Mesenchymal stem cell (in vitro differentiated cells and primary cell): Measurements from ENCODE around the gene SELENOT.

Experiments used
- DNase-seq: peaks from one replicate; pipeline ENCODE4 v3.0.0-alpha.2; 2013
- H2AFZ ChIP-seq: one replicate; pipeline ENCODE4 v1.6.1; 2013; ENCODE audit warnings: low read depth, mild to moderate bottlenecking, control low read depth, inconsistent platforms, low read length, moderate library complexity
- H2AK5ac ChIP-seq: 2 replicates; pipeline ENCODE4 v1.6.1; 2013; ENCODE audit warnings: low read length, moderate library complexity, mild to moderate bottlenecking, inconsistent platforms; ENCODE audit not compliant: severe bottlenecking
- H2BK120ac ChIP-seq: one replicate; pipeline ENCODE4 v1.6.1; 2013; ENCODE audit warnings: low read depth, mild to moderate bottlenecking, inconsistent platforms, low read length, moderate library complexity
- H2BK12ac ChIP-seq, 2 experiments: one replicate each; pipeline ENCODE4 v1.6.1; 2013; ENCODE audit warnings: inconsistent platforms in 2 of 2, low read length in 2 of 2, mild to moderate bottlenecking in 2 of 2, moderate library complexity in 2 of 2, control low read depth in 1 of 2
- H2BK15ac ChIP-seq: one replicate; pipeline ENCODE4 v1.6.1; 2013; ENCODE audit warnings: mild to moderate bottlenecking, low read depth, inconsistent platforms; ENCODE audit not compliant: poor library complexity, severe bottlenecking
- H2BK5ac ChIP-seq: 2 replicates; pipeline ENCODE4 v1.6.1; 2013; ENCODE audit warnings: low read depth, mild to moderate bottlenecking, low read length, control low read depth, inconsistent platforms; ENCODE audit not compliant: poor library complexity, severe bottlenecking
- H3K14ac ChIP-seq, 2 experiments: one replicate each; pipeline ENCODE4 v1.6.1; 2013; ENCODE audit warnings: inconsistent platforms in 2 of 2, low read length in 2 of 2, control low read depth in 1 of 2, mild to moderate bottlenecking in 1 of 2, moderate library complexity in 1 of 2
- H3K18ac ChIP-seq, 2 experiments: one replicate each; pipeline ENCODE4 v1.6.1; 2013; ENCODE audit warnings: inconsistent platforms in 2 of 2, low read length in 2 of 2, control low read depth in 1 of 2, low read depth in 1 of 2, mild to moderate bottlenecking in 1 of 2
- H3K23ac ChIP-seq, 2 experiments: one replicate each; pipeline ENCODE4 v1.6.1; 2013; ENCODE audit warnings: inconsistent platforms in 2 of 2, low read length in 2 of 2, mild to moderate bottlenecking in 2 of 2, moderate library complexity in 2 of 2, control low read depth in 1 of 2
- H3K27ac ChIP-seq: 2 replicates; pipeline ENCODE4 v1.5.1; 2013; ENCODE audit warnings: mild to moderate bottlenecking, moderate library complexity, low read length, control low read depth, inconsistent platforms; ENCODE audit not compliant: poor library complexity, severe bottlenecking
- H3K27me3 ChIP-seq, 2 experiments: 2 replicates each; pipeline versions ENCODE4 v1.6.1 to v1.7.0; 2013; ENCODE audit warnings: low read length in 2 of 2, mild to moderate bottlenecking in 2 of 2, moderate library complexity in 2 of 2, control low read depth in 1 of 2, inconsistent platforms in 1 of 2; ENCODE audit not compliant: control insufficient read depth in 1 of 2, insufficient read depth in 1 of 2
- H3K36me3 ChIP-seq, 2 experiments: 2 replicates each; pipeline versions ENCODE4 v1.6.1 to v1.7.0; 2013; ENCODE audit warnings: low read length in 2 of 2, control low read depth in 1 of 2, inconsistent platforms in 1 of 2, low read depth in 1 of 2, mild to moderate bottlenecking in 1 of 2; ENCODE audit not compliant: insufficient read depth in 2 of 2, control insufficient read depth in 1 of 2
- H3K4ac ChIP-seq, 2 experiments: one replicate each; pipeline ENCODE4 v1.6.1; 2013; ENCODE audit warnings: inconsistent platforms in 2 of 2, low read length in 2 of 2, mild to moderate bottlenecking in 2 of 2, moderate library complexity in 2 of 2, control low read depth in 1 of 2, low read depth in 1 of 2
- H3K4me1 ChIP-seq: 2 replicates; pipeline ENCODE4 v1.6.1; 2013; ENCODE audit warnings: low read depth, low read length, control low read depth; ENCODE audit not compliant: control insufficient read depth, insufficient read depth
- H3K4me2 ChIP-seq: 2 replicates; pipeline ENCODE4 v1.6.1; 2013; ENCODE audit warnings: low read length, mild to moderate bottlenecking, inconsistent platforms; ENCODE audit not compliant: poor library complexity, severe bottlenecking
- H3K4me3 ChIP-seq, 2 experiments: 2 replicates each; pipeline versions ENCODE4 v1.5.1 to v1.7.0; 2013; ENCODE audit warnings: low read length in 2 of 2, mild to moderate bottlenecking in 2 of 2, control low read depth in 1 of 2, low read depth in 1 of 2; ENCODE audit not compliant: insufficient read depth in 1 of 2
- H3K79me1 ChIP-seq: replicated peaks from 2 replicates; pipeline ENCODE4 v1.6.1; 2013; ENCODE audit warnings: mild to moderate bottlenecking, control low read depth, low read length, inconsistent platforms; ENCODE audit not compliant: poor library complexity, severe bottlenecking
- H3K9ac ChIP-seq: 2 replicates; pipeline ENCODE4 v1.7.0; 2013; ENCODE audit warnings: mild to moderate bottlenecking, low read length, moderate library complexity
- H3K9me3 ChIP-seq: 2 replicates; pipeline ENCODE4 v1.7.0; 2013; ENCODE audit warnings: mild to moderate bottlenecking, low read length; ENCODE audit not compliant: control insufficient read depth
- H4K8ac ChIP-seq: one replicate; pipeline ENCODE4 v1.6.1; 2013; ENCODE audit warnings: inconsistent platforms, mild to moderate bottlenecking, low read length, moderate library complexity
- H4K91ac ChIP-seq: one replicate; pipeline ENCODE4 v1.6.1; 2013; ENCODE audit warnings: mild to moderate bottlenecking, low read length, inconsistent platforms
- WGBS: methylation state at CpG from one replicate; pipeline ENCODE4 v1.1.7; 2013; ENCODE audit warnings: mixed read lengths; 5-methylcytosine and 5-hydroxymethylcytosine counted together

Gene SELENOT

GRCh38 chr3:150639262-150639661 is 36.1 kb downstream of the SELENOT start:
- H3K27ac ChIP-seq = no peak overlapping the region
- H2BK15ac ChIP-seq = no peak overlapping the region
- H3K18ac ChIP-seq = no peak overlapping the region
- no peak overlapping the region for H2BK12ac ChIP-seq
- no peak overlapping the region for H3K23ac ChIP-seq
- no peaks in the 10 kb centered on the region for H3K36me3 ChIP-seq
- no peak for DNase-seq
- H3K9me3 ChIP-seq = no peaks in the 10 kb centered on the region
- no peak overlapping the region for H2BK5ac ChIP-seq
- no peaks in the 10 kb centered on the region for H3K27me3 ChIP-seq
- no peaks in the 10 kb centered on the region for H3K4me1 ChIP-seq
- H3K9ac ChIP-seq = no peak overlapping the region
- no peak overlapping the region for H2BK120ac ChIP-seq
- WGBS = 88% methylated on average over 2 of the region's 5 CpGs
- no peak overlapping the region for H3K4me2 ChIP-seq
- H3K79me1 ChIP-seq = no peaks in the 10 kb centered on the region
- no peak overlapping the region for H2AFZ ChIP-seq
- H4K91ac ChIP-seq = no peak overlapping the region
- H2AK5ac ChIP-seq = no peak overlapping the region
- no peak overlapping the region for H4K8ac ChIP-seq
- no peak overlapping the region for H3K4ac ChIP-seq
- no peak overlapping the region for H3K4me3 ChIP-seq
- no peak overlapping the region for H3K14ac ChIP-seq

GRCh38 chr3:150640256-150640655 is 37.1 kb downstream of the SELENOT start:
- no peak overlapping the region for H2AK5ac ChIP-seq
- whole genome bisulfite sequencing = 92% methylated on average over 10 of the region's 12 CpGs

DNA sequence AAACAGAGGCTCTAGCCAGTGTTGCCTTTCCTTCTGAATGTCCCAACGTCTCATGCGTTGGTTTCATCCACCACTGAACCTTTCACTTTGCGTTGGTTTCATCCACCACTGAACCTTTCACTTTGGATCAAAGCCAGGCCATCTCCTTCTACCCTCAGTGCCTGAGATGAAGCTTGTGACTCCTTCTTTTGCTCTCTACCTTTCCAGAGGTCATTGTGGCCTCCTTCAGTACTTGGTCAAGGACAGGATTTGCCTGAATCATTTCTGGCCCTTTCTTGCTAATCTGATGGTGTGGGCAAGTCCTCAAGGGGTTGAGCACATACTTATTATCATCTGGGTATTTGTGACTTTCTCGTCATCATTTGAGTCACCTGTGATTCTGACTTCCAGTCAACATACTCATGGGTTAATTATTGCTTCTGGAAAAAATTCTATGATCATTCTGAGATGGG is 50.0 kb downstream of the SELENOT start:
- H3K27me3 ChIP-seq = no peaks in the 10 kb centered on the region
- no peak overlapping the region for H2BK5ac ChIP-seq
- no peaks in the 10 kb centered on the region for H3K4me1 ChIP-seq
- no peaks in the 10 kb centered on the region for H3K9me3 ChIP-seq
- no peak overlapping the region for H3K9ac ChIP-seq
- H3K4ac ChIP-seq = no peak overlapping the region
- 91% methylated on average over 4 of the region's 4 CpGs for WGBS
- H3K4me3 ChIP-seq = no peak overlapping the region
- H3K23ac ChIP-seq = no peak overlapping the region
- H4K91ac ChIP-seq = no peak overlapping the region
- H2AFZ ChIP-seq = no peak overlapping the region
- H3K14ac ChIP-seq = no peak overlapping the region
- no peak overlapping the region for H4K8ac ChIP-seq
- H3K79me1 ChIP-seq = no peaks in the 10 kb centered on the region
- no peak overlapping the region for H2AK5ac ChIP-seq
- no peak overlapping the region for H2BK120ac ChIP-seq
- no peak overlapping the region for H3K4me2 ChIP-seq
- no peak overlapping the region for H3K18ac ChIP-seq
- no peaks in the 10 kb centered on the region for H3K36me3 ChIP-seq
- H2BK15ac ChIP-seq = no peak overlapping the region
- H2BK12ac ChIP-seq = no peak overlapping the region
- DNase-seq = no peak
- no peak overlapping the region for H3K27ac ChIP-seq

More at GRCh38 chr3:150640256-150640655, 37.1 kb downstream of the SELENOT start:
- H2BK5ac ChIP-seq = no peak overlapping the region
- H3K79me1 ChIP-seq = no peaks in the 10 kb centered on the region
- no peak overlapping the region for H3K27ac ChIP-seq
- no peak overlapping the region for H3K4me2 ChIP-seq
- H2BK15ac ChIP-seq = no peak overlapping the region
- H3K14ac ChIP-seq = no peak overlapping the region
- H3K18ac ChIP-seq = no peak overlapping the region
- no peaks in the 10 kb centered on the region for H3K4me1 ChIP-seq
- no peaks in the 10 kb centered on the region for H3K27me3 ChIP-seq
- H3K23ac ChIP-seq = no peak overlapping the region
- H4K8ac ChIP-seq = no peak overlapping the region
- no peak overlapping the region for H3K9ac ChIP-seq
- H2AFZ ChIP-seq = no peak overlapping the region
- H3K4me3 ChIP-seq = no peak overlapping the region
- H2BK120ac ChIP-seq = no peak overlapping the region
- H3K4ac ChIP-seq = no peak overlapping the region
- no peak overlapping the region for H4K91ac ChIP-seq
- no peak overlapping the region for H2BK12ac ChIP-seq
- no peaks in the 10 kb centered on the region for H3K36me3 ChIP-seq
- DNase-seq = no peak
- no peaks in the 10 kb centered on the region for H3K9me3 ChIP-seq

DNA sequence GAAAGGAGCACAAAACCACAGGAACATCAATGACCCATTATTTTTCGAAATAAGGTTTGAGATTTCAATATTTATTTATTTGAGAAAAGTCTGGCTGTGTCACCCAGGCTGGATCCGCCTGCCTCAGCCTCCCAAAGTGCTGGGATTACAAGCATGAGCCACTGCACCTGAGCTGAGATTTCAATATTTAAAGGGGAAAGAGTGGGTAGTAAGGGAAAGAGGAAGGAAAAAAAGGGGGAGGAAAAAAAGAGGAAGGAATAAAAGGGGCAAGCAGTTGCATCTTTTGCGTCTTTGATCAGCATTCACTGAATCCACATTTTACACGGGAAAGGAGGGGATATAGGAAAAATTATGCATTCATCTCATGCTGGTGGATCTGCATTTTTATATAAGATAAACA is 53.2 kb downstream of the SELENOT start:
- no peak overlapping the region for H4K8ac ChIP-seq
- H3K36me3 ChIP-seq = no peaks in the 10 kb centered on the region
- no peak overlapping the region for H2AFZ ChIP-seq
- H2BK120ac ChIP-seq = no peak overlapping the region
- peaks cover 0 to 4% of the 10 kb centered on the region in 2 experiments for H3K27me3 ChIP-seq
- no peak overlapping the region for H2BK15ac ChIP-seq
- no peak overlapping the region for H3K4ac ChIP-seq
- H3K9me3 ChIP-seq = no peaks in the 10 kb centered on the region
- WGBS = 86% methylated on average over 4 of the region's 4 CpGs
- no peaks in the 10 kb centered on the region for H3K79me1 ChIP-seq
- H3K27ac ChIP-seq = no peak overlapping the region
- H3K9ac ChIP-seq = no peak overlapping the region
- H4K91ac ChIP-seq = no peak overlapping the region
- H2BK12ac ChIP-seq = no peak overlapping the region
- H3K4me1 ChIP-seq = no peaks in the 10 kb centered on the region
- H3K23ac ChIP-seq = no peak overlapping the region
- no peak for DNase-seq
- H3K18ac ChIP-seq = no peak overlapping the region
- H2AK5ac ChIP-seq = no peak overlapping the region
- H3K14ac ChIP-seq = no peak overlapping the region
- H3K4me2 ChIP-seq = no peak overlapping the region
- H3K4me3 ChIP-seq = no peak overlapping the region
- no peak overlapping the region for H2BK5ac ChIP-seq
